ENCODE measurements around the gene GRHL3. TPM values are rescaled to one million over a fixed set of nuclear protein-coding genes. Genes with fewer than 3 reads are reported as not detected.

The GRHL3 gene
- total and polyA plus RNA-seq, 10 of the 15 experiments (the other 5 are each of a cell fraction or from before 2014, with no cell fraction given): 0.07 to 0.87 (median 0.34) TPM

DNA sequence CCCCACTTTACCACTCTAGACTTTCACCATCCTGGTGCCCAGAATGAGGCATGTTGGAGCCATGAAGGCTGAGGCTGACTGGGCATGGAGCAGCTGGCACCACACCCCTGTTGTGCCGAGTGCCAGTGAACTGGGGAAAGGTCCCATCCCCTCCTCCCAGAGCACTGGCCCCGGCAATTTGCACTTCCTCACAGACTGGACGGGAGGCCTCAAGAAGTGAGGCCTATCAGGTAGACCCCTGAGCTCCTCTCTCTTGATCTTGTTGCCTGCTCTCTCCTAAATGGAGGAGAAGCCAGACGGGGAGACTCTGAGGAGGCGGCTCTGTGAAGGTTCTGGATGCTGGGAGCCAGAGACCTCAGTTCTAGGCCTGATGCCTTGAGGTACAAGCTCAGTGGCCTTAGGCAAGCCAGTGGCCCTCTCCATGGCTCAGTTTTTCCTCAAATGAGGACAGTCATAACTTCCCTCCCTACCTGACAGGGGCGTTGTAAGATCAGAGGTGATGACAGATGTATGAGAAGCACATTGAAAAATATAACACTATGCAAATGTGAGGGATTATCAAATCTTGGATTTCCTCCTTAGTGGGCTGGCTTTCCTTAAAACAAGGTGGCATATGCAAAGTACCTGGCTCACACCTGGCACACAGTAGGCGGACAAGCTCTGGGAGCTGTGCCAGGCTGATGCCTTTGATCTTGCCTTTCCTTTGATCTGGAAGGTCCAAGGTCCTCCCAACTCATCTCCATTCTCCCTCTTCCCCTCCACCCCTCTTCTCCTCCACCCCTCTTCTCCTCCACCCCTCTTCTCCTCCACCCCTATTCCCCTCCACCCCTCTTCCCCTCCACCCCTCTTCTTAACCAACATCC lies 6.7 kb downstream of the GRHL3 start:
- RAD21 ChIA-PET (ENCODE audit: unreplicated experiment): no interaction called here
- TF ChIP-seq EZH2 (IDR thresholded peaks at IDR 0.05; ENCODE audit: borderline replicate concordance, control insufficient read depth, low read depth, low read length): no peak
- no peak for TF ChIP-seq RUNX3 (IDR thresholded peaks at IDR 0.05; ENCODE audit: low read length)
- DNase-seq (ENCODE audit: low read depth, low spot score) (no peak), ATAC-seq (no peak), FAIRE-seq (no peak)
- H3K9me3 ChIP-seq (replicated peaks; ENCODE audit: control insufficient read depth, insufficient read depth, low read length): no peaks in the 10 kb centered on the region
- SMC1A ChIA-PET (ENCODE audit: uncharacterized antibody, unreplicated experiment): interaction anchor here (1.0 kb wide), 1 partner anchor 66 kb away, joined by 3 read pairs; no protein-coding TSS in a partner anchor
- H3K27ac ChIP-seq (ENCODE audit: control insufficient read depth, insufficient read depth): no peak overlapping the region
- intact Hi-C loops (cut with micrococcal nuclease; ENCODE audit: unreplicated experiment): no loop called here
- WGBS (ENCODE audit: insufficient coverage, insufficient replicate concordance, low lambda C conversion rate, missing lambda C conversion rate): 54% methylated on average over 7 of the region's 7 CpGs
- no peak overlapping the region for H3K9ac ChIP-seq (ENCODE audit: control insufficient read depth, insufficient read depth, low read length)
- H2AFZ ChIP-seq (ENCODE audit: control insufficient read depth, low read depth, low read length): no peak overlapping the region
- no peaks in the 10 kb centered on the region for H3K79me2 ChIP-seq (ENCODE audit: control insufficient read depth, insufficient read depth, low read length)
- H3K4me3 ChIP-seq: no peak overlapping the region
- peaks cover 11 to 26% of the 10 kb centered on the region in 2 experiments for H3K27me3 ChIP-seq (replicated peaks in 1 of 2; ENCODE audit: control insufficient read depth in 2 of 2, insufficient read depth in 2 of 2, low read length in 1 of 2)
- in situ Hi-C loops (cut with MboI): no loop called here
- CTCF ChIA-PET: interaction anchor here (2.7 kb wide), 1 partner anchor 127 kb away, joined by 8 read pairs; no protein-coding TSS in a partner anchor
- H3K4me1 ChIP-seq (ENCODE audit: control insufficient read depth, insufficient read depth, low read length): peaks cover 10% of the 10 kb centered on the region
- H3K36me3 ChIP-seq (ENCODE audit: control insufficient read depth in 2 of 2, insufficient read depth in 2 of 2, low read length in 1 of 2): no peaks in the 10 kb centered on the region
- BruUV-seq (replicated peaks): no TSS peak
- no peaks in the 10 kb centered on the region for H4K20me1 ChIP-seq (ENCODE audit: control insufficient read depth, insufficient read depth)
- POLR2A ChIA-PET: no interaction called here
- H3K4me2 ChIP-seq (ENCODE audit: control insufficient read depth, insufficient read depth): no peak overlapping the region

DNA sequence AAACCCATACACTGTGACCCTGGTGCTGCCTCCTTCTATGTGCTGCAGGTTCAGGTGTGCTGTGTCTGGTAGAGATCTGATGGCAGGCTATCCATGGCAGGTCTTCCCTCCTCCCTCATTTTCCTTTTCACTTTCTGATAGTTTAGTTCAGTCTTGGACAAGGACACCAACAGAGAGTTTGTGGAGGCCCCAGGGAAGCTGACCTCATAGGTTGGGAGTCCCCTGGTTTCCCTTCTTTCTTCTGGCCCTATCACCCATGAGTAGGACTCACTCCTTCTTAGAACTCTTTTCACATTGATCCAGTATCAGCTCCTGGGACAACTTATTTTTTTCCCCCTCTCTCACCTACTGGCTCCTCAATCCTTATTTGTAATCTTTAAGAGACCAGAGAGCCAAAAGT lies 8.3 kb downstream of the GRHL3 start:
- Histone ChIP-seq H3K27me3 (replicated peaks in 1 of 2; ENCODE audit: control insufficient read depth in 2 of 2, insufficient read depth in 2 of 2, low read length in 1 of 2) (peaks cover 6 to 17% of the 10 kb centered on the region in 2 experiments), H3K9ac (ENCODE audit: control insufficient read depth, insufficient read depth, low read length) (no peak overlapping the region), H4K20me1 (ENCODE audit: control insufficient read depth, insufficient read depth) (no peaks in the 10 kb centered on the region), H3K9me3 (replicated peaks; ENCODE audit: control insufficient read depth, insufficient read depth, low read length) (no peaks in the 10 kb centered on the region), H3K36me3 (ENCODE audit: control insufficient read depth in 2 of 2, insufficient read depth in 2 of 2, low read length in 1 of 2) (no peaks in the 10 kb centered on the region), H3K4me3 (no peak overlapping the region), H3K79me2 (ENCODE audit: control insufficient read depth, insufficient read depth, low read length) (no peaks in the 10 kb centered on the region), H3K4me1 (ENCODE audit: control insufficient read depth, insufficient read depth, low read length) (peaks cover 3% of the 10 kb centered on the region; the same call in 1 of the 2 replicates), H2AFZ (ENCODE audit: control insufficient read depth, low read depth, low read length) (no peak overlapping the region), H3K27ac (ENCODE audit: control insufficient read depth, insufficient read depth) (no peak overlapping the region), H3K4me2 (ENCODE audit: control insufficient read depth, insufficient read depth) (no peak overlapping the region)
- intact Hi-C loops (cut with micrococcal nuclease; ENCODE audit: unreplicated experiment) (no loop called here), in situ Hi-C loops (cut with MboI) (no loop called here)
- DNase-seq (ENCODE audit: low read depth, low spot score) (no peak), ATAC-seq (no peak), FAIRE-seq (no peak)
- ChIA-PET RAD21 (ENCODE audit: unreplicated experiment) (no interaction called here), POLR2A (no interaction called here), SMC1A (ENCODE audit: uncharacterized antibody, unreplicated experiment) (no interaction called here), CTCF (no interaction called here)
- BruUV-seq (replicated peaks): no TSS peak
- TF ChIP-seq SIN3A (IDR thresholded peaks at IDR 0.05; ENCODE audit: low read depth, low read length) (no peak), FOXM1 (IDR thresholded peaks at IDR 0.05; ENCODE audit: low read depth, low read length) (no peak), GABPA (IDR thresholded peaks at IDR 0.05; ENCODE audit: low read depth) (no peak), POLR2AphosphoS2 (IDR thresholded peaks at IDR 0.05; ENCODE audit: low read depth, low read length) (no peak), ZNF384 (IDR thresholded peaks at IDR 0.05; ENCODE audit: borderline replicate concordance, low read depth, low read length) (no peak), KDM1A (IDR thresholded peaks at IDR 0.05; ENCODE audit: borderline replicate concordance) (no peak), YY1 (IDR thresholded peaks at IDR 0.05; ENCODE audit: low read depth, low read length) (no peak), HDAC2 (IDR thresholded peaks at IDR 0.05) (no peak), CBX5 (IDR thresholded peaks at IDR 0.05; ENCODE audit: low read depth) (no peak)
- TF ChIP-seq, protein P1, sequence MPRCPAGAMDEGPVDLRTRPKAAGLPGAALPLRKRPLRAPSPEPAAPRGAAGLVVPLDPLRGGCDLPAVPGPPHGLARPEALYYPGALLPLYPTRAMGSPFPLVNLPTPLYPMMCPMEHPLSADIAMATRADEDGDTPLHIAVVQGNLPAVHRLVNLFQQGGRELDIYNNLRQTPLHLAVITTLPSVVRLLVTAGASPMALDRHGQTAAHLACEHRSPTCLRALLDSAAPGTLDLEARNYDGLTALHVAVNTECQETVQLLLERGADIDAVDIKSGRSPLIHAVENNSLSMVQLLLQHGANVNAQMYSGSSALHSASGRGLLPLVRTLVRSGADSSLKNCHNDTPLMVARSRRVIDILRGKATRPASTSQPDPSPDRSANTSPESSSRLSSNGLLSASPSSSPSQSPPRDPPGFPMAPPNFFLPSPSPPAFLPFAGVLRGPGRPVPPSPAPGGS (IDR thresholded peaks at IDR 0.05; ENCODE audit: borderline replicate concordance, insufficient read depth, low read depth, low read length, poor library complexity, severe bottlenecking): no peak
- TF ChIP-seq, protein P2, sequence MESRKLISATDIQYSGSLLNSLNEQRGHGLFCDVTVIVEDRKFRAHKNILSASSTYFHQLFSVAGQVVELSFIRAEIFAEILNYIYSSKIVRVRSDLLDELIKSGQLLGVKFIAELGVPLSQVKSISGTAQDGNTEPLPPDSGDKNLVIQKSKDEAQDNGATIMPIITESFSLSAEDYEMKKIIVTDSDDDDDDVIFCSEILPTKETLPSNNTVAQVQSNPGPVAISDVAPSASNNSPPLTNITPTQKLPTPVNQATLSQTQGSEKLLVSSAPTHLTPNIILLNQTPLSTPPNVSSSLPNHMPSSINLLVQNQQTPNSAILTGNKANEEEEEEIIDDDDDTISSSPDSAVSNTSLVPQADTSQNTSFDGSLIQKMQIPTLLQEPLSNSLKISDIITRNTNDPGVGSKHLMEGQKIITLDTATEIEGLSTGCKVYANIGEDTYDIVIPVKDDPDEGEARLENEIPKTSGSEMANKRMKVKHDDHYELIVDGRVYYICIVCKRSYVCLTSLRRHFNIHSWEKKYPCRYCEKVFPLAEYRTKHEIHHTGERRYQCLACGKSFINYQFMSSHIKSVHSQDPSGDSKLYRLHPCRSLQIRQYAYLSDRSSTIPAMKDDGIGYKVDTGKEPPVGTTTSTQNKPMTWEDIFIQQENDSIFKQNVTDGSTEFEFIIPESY (IDR thresholded peaks at IDR 0.05): no peak
